Thyroid gland (tissue), 4 donors: ENCODE measurements around the gene PPARG. TPM values are rescaled to one million over a fixed set of nuclear protein-coding genes. Genes with fewer than 3 reads are reported as not detected.
"Not testable (repeated sequence)": the region's sequence is repeated elsewhere in the genome, so short reads cannot be mapped to it uniquely, and the experiment has no call there.

ENCODE experiments used
- DNase-seq, 2 donors: peaks; one replicate each; pipeline ENCODE4 v3.0.0-alpha.2; 2019
- H3K27ac ChIP-seq, 3 donors: fragments of 200-600 bp; sonication (generic); 1 replicate in 2 of 3; 2 replicates in 1 of 3; pipeline ENCODE4 v1.5.1; 2016 to 2019; ENCODE audit warnings: mild to moderate bottlenecking in 1 of 3, moderate library complexity in 1 of 3
- H3K27me3 ChIP-seq: fragments of 200-600 bp; sonication (generic); one replicate; pipeline ENCODE4 v1.5.1; 2019
- H3K36me3 ChIP-seq, 2 donors: fragments of 200-600 bp; sonication (generic); one replicate each; pipeline ENCODE4 v1.5.1; 2016 to 2019
- H3K4me1 ChIP-seq, 2 donors: fragments of 200-600 bp; sonication (generic); one replicate each; pipeline ENCODE4 v1.5.1; 2017 to 2019
- H3K4me3 ChIP-seq, 3 donors: fragments of 200-600 bp; sonication (generic); replicated peaks in 1 of 3; 1 replicate in 2 of 3; 2 replicates in 1 of 3; pipeline ENCODE4 v1.5.1; 2016; ENCODE audit warnings: mild to moderate bottlenecking in 1 of 3
- H3K9me3 ChIP-seq: fragments of 200-600 bp; sonication (generic); one replicate; pipeline ENCODE4 v1.5.1; 2017
- CTCF ChIP-seq, 6 experiments: fragments of 200-600 bp in 3 of 6; fragments of 450-650 bp in 3 of 6; sonication (generic) in 3 of 6; IDR thresholded peaks; one replicate each; pipeline ENCODE4 v1.5.1; 2016 to 2019; ENCODE audit warnings: antibody characterized with exemption in 6 of 6, mild to moderate bottlenecking in 2 of 6, inconsistent platforms in 1 of 6, moderate library complexity in 1 of 6
- POLR2A ChIP-seq, 2 donors: fragments of 450-650 bp; IDR thresholded peaks; one replicate each; pipeline ENCODE4 v1.6.1; 2017; ENCODE audit warnings: antibody characterized with exemption in 2 of 2, mild to moderate bottlenecking in 2 of 2, moderate library complexity in 1 of 2
- WGBS, 2 donors: methylation state at CpG; one replicate each; pipeline ENCODE4 v1.1.5; 2017; 5-methylcytosine and 5-hydroxymethylcytosine counted together
- intact Hi-C: fragments of 100-400 bp; cut with DNase I; formaldehyde crosslinking; loops from one replicate; pipeline ENCODE4 v1.15.1; 2023
- total RNA-seq, 4 donors: library from RNA; depleted of rRNA; stranded (reverse); fragments of >200 nt; gene quantifications; one replicate each; pipeline ENCODE4 v1.2.3, GENCODE V29; 2016

Gene PPARG
- total RNA-seq, 4 donors from 2014 or later, result 20.0 to 27.3 (median 23.7) TPM

- Histone ChIP-seq H3K4me1 (no peaks in the 10 kb centered on the region), H3K27me3 (no peaks in the 10 kb centered on the region), H3K36me3 (no peaks in the 10 kb centered on the region), H3K27ac (no peak overlapping the region), H3K9me3 (no peaks in the 10 kb centered on the region), H3K4me3 (no peak overlapping the region)
- no peak for DNase-seq
- WGBS, 2 donors, result 89 to 93% methylated on average over 5 of the region's 5 CpGs
- no peak for TF ChIP-seq CTCF (IDR thresholded peaks at IDR 0.05)
- no peak for TF ChIP-seq POLR2A (IDR thresholded peaks at IDR 0.05)
- intact Hi-C loops, result no loop called here
These were observed 17.9 kb upstream of the PPARG start for GRCh38 chr3:12270976-12271375.

GRCh38 chr3:12273045-12273695 is 15.7 kb upstream of the PPARG start:
- intact Hi-C loops, result no loop called here
- 73 to 74% methylated on average over 2 of the region's 2 CpGs for WGBS, 2 donors
- H3K4me1 ChIP-seq, result no peaks in the 10 kb centered on the region
- H3K27me3 ChIP-seq, result no peaks in the 10 kb centered on the region
- no peaks in the 10 kb centered on the region for H3K9me3 ChIP-seq
- no peak for DNase-seq
- H3K36me3 ChIP-seq, result no peaks in the 10 kb centered on the region
- H3K27ac ChIP-seq, result no peak overlapping the region
- H3K4me3 ChIP-seq, result no peak overlapping the region
- TF ChIP-seq POLR2A (IDR thresholded peaks at IDR 0.05), result no peak
- TF ChIP-seq CTCF (IDR thresholded peaks at IDR 0.05), result no peak

GRCh38 chr3:12275974-12276650 is 12.8 kb upstream of the PPARG start:
- H3K9me3 ChIP-seq, result no peaks in the 10 kb centered on the region
- intact Hi-C loops, result no loop called here
- no peak overlapping the region for H3K27ac ChIP-seq
- H3K4me3 ChIP-seq, result no peak overlapping the region
- no peaks in the 10 kb centered on the region for H3K27me3 ChIP-seq
- WGBS, 2 donors, result 70 to 72% methylated on average over 3 of the region's 3 CpGs
- peak; percentile 8 to 25 for DNase-seq
- no peaks in the 10 kb centered on the region for H3K4me1 ChIP-seq
- no peaks in the 10 kb centered on the region for H3K36me3 ChIP-seq
- TF ChIP-seq POLR2A (IDR thresholded peaks at IDR 0.05) (no peak), CTCF (IDR thresholded peaks at IDR 0.05) (no peak)

GRCh38 chr3:12276827-12277226 is 12.0 kb upstream of the PPARG start:
- H3K4me1 ChIP-seq, intact Hi-C loops, H3K27ac ChIP-seq, H3K4me3 ChIP-seq, H3K9me3 ChIP-seq, H3K36me3 ChIP-seq, H3K27me3 ChIP-seq, DNase-seq: not testable (repeated sequence)
- 85 to 91% methylated on average over 5 of the region's 5 CpGs for WGBS, 2 donors

GRCh38 chr3:12278566-12278965 is 10.3 kb upstream of the PPARG start:
- intact Hi-C loops, result no loop called here
- TF ChIP-seq POLR2A (IDR thresholded peaks at IDR 0.05) (no peak), CTCF (IDR thresholded peaks at IDR 0.05) (no peak)
- Histone ChIP-seq H3K27me3 (no peaks in the 10 kb centered on the region), H3K27ac (no peak overlapping the region), H3K36me3 (no peaks in the 10 kb centered on the region), H3K9me3 (no peaks in the 10 kb centered on the region), H3K4me3 (no peak overlapping the region), H3K4me1 (no peaks in the 10 kb centered on the region)
- no peak for DNase-seq
- 93 to 97% methylated on average over 3 of the region's 3 CpGs for WGBS, 2 donors
